COR-L47 (cell line): ENCODE measurements around the gene LY6G6D.

Experiments
- DNase-seq: peaks from one replicate; lab custom pipeline; 2025; lab: John Stamatoyannopoulos, UW

Gene LY6G6D

GRCh38 chr6:31720196-31720770 is 5.1 kb downstream of the LY6G6D start:
- no peak for DNase-seq

GRCh38 chr6:31721351-31722020 is 6.3 kb downstream of the LY6G6D start, which contains the start of gene LY6G6C:
TSS of gene LY6G6C (minus strand) at chr6:31721746. CDS start at chr6:31721679, 67 bp downstream.
- no peak for DNase-seq

- no peak for DNase-seq
Observed at GRCh38 chr6:31722173-31722572, 7.0 kb downstream of the LY6G6D start.

- no peak for DNase-seq
Observed at GRCh38 chr6:31723245-31723979, 8.3 kb downstream of the LY6G6D start, which contains the start of gene MPIG6B. TSS of gene MPIG6B (plus strand) at chr6:31723373. CDS start at chr6:31723384, 11 bp downstream.

GRCh38 chr6:31723980-31724691 is 9.0 kb downstream of the LY6G6D start:
- DNase-seq = no peak

GRCh38 chr6:31725502-31726350 is 10.6 kb downstream of the LY6G6D start:
- DNase-seq = no peak

GRCh38 chr6:31727034-31727716 is 12.0 kb downstream of the LY6G6D start:
- DNase-seq = no peak

GRCh38 chr6:31727717-31728671 is 12.8 kb downstream of the LY6G6D start:
- DNase-seq = no peak

- DNase-seq = no peak
Observed at GRCh38 chr6:31728767-31729514, 13.8 kb downstream of the LY6G6D start, which contains the start of gene DDAH2. TSS of gene DDAH2 (minus strand) at chr6:31729299. CDS start at chr6:31729161, 138 bp downstream.

- DNase-seq = peak; percentile 62
Observed at GRCh38 chr6:31729515-31729978, 14.4 kb downstream of the LY6G6D start.

GRCh38 chr6:31729979-31730630 is 15.0 kb downstream of the LY6G6D start:
- no peak for DNase-seq

GRCh38 chr6:31730631-31731086 is 15.5 kb downstream of the LY6G6D start:
- no peak for DNase-seq

- DNase-seq = no peak
Observed at GRCh38 chr6:31732029-31732428, 16.9 kb downstream of the LY6G6D start.

GRCh38 chr6:31733734-31734133 is 18.6 kb downstream of the LY6G6D start:
- DNase-seq = no peak

- DNase-seq = no peak
Observed at GRCh38 chr6:31734247-31734820, 19.2 kb downstream of the LY6G6D start.

GRCh38 chr6:31734821-31735406 is 19.8 kb downstream of the LY6G6D start:
- no peak for DNase-seq
